SJSA1 (cell line): Measurements from ENCODE around the gene SMIM10. TPM values are rescaled to one million over a fixed set of nuclear protein-coding genes. Genes with fewer than 3 reads are reported as not detected.
A peak's percentile ranks its signal among the peaks of the same experiment; 100 is the strongest.
"Not testable (repeated sequence)": the region's sequence is repeated elsewhere in the genome, so short reads cannot be mapped to it uniquely, and the experiment has no call there.

Experiments used
- DNase-seq, 2 experiments: peaks; one replicate each; pipeline ENCODE4 v3.0.0-alpha.2; 2015 to 2020; ENCODE audit warnings: low spot score in 2 of 2, low read depth in 1 of 2
- H3K27ac ChIP-seq: fragments of 250-450 bp; sonication (Bioruptor Pico); 2 replicates; pipeline ENCODE4 v1.5.1; 2020; ENCODE audit warnings: mild to moderate bottlenecking, moderate library complexity
- H3K27me3 ChIP-seq: fragments of 250-450 bp; sonication (Bioruptor Pico); replicated peaks from 2 replicates; pipeline ENCODE4 v1.5.1; 2020; ENCODE audit warnings: mild to moderate bottlenecking, moderate library complexity
- H3K36me3 ChIP-seq: fragments of 250-450 bp; sonication (Bioruptor Pico); 2 replicates; pipeline ENCODE4 v1.5.1; 2020; ENCODE audit warnings: mild to moderate bottlenecking
- H3K4me1 ChIP-seq: fragments of 250-450 bp; sonication (Bioruptor Pico); replicated peaks from 2 replicates; pipeline ENCODE4 v1.6.1; 2021; ENCODE audit warnings: mild to moderate bottlenecking
- H3K4me3 ChIP-seq: fragments of 250-450 bp; sonication (Bioruptor Pico); 2 replicates; pipeline ENCODE4 v1.5.1; 2020; ENCODE audit warnings: mild to moderate bottlenecking
- H3K9me3 ChIP-seq: fragments of 250-450 bp; sonication (Bioruptor Pico); replicated peaks from 2 replicates; pipeline ENCODE4 v1.5.1; 2020; ENCODE audit warnings: mild to moderate bottlenecking
- total RNA-seq: library from RNA; depleted of rRNA; stranded (reverse); fragments of >200 nt; shearing (Covaris generic); gene quantifications from 2 replicates; pipeline ENCODE4 v1.2.3, GENCODE V29; 2014; rRNA removed

The SMIM10 gene
- total RNA-seq = 10.7 and 13.2 TPM in 2 replicates

DNA sequence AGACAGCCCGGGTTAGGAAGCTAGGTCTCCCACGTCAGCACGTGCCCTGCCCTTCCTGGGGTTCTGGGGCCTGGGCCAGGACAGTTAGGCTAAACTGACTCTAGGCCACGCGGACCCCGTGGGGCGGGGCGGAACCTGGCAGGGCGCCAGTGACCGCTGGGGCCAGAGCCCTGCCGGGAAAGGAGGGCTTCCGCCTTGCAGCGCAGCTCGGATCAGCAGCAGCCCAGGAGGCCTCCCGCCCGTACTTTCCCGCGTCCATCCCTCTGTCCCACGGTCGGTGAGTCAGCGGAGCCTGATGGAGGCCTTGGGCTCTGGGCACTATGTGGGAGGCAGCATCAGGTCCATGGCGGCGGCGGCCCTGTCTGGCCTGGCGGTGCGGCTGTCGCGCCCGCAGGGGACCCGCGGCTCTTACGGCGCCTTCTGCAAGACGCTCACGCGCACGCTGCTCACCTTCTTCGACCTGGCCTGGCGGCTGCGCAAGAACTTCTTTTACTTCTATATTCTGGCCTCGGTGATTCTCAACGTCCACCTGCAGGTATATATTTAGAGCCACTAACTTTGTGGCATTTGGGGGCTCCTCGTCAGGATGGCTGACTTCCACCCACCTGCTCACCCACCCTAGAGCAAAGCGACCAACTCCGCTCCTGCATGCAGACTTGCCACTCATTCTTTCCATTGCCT lies at the start of gene SMIM10:
Gene SMIM10 (plus strand): TSS at position 191 of the 681 bp plus-strand sequence. CDS start 105 bp downstream, at position 296.
- Histone ChIP-seq H3K27ac (peak within 1 kb of the TSS; percentile 86), H3K36me3 (no peaks in the 10 kb centered on the region), H3K9me3 (no peaks in the 10 kb centered on the region), H3K27me3 (no peaks in the 10 kb centered on the region), H3K4me3 (peak within 1 kb of the TSS; percentile 46), H3K4me1 (peaks cover 13% of the 10 kb centered on the region)
- peak; percentile 84 to 85 for DNase-seq

- H3K9me3 ChIP-seq, H3K27ac ChIP-seq, H3K36me3 ChIP-seq, DNase-seq, H3K4me3 ChIP-seq, H3K27me3 ChIP-seq: not testable (repeated sequence)
- peaks cover 15% of the 10 kb centered on the region for H3K4me1 ChIP-seq
These were observed 44.4 kb upstream of the SMIM10 start for GRCh38 chrX:134946364-134946763.

DNA sequence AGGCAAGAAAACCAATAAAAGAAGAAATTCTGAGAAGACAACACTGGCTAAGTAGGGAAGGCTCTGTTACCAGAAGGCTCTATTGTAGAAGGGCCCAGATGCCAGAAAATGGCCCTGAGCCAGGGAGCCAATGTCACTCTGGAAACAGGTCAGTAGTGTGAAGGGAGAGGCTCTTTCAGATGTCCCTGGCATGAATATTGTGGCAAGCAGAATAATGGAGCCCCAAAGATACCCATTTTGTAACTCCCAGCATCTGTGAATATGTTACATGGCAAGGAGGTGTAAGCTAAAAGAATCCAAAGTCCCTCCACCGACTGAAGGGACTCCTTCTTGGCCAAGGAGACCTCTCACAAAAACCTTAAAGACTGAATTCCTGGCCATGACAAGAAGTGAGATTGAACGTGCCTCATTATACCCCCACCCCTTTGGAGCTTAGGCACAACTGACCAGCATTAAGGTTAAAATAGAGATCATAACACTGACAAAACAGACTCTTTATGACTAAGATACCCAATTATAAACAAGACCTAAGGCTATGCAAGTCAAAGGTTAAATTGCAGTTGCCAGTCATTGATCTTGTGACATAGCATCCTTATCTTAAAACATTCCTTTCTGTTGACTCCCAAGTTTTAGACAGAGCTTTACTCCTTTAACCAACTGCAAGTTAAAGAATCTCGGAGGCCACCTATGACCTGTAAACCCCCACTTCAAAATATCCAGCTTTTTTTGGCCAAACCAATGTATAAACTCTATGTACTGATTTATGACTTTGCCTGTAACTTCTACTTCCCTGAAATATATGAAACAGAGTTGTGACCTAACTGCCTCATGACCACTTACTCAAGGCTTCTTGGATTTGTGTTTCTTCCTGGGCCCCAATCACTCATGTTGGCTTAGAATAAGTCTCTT lies 42.2 kb upstream of the SMIM10 start:
- Histone ChIP-seq H3K27me3 (no peaks in the 10 kb centered on the region), H3K4me1 (peaks cover 15% of the 10 kb centered on the region), H3K4me3 (no peak overlapping the region), H3K9me3 (no peaks in the 10 kb centered on the region), H3K27ac (peak overlapping the region; percentile 52), H3K36me3 (no peaks in the 10 kb centered on the region)
- DNase-seq = peak in 1 of 2 experiments; percentile 30

GRCh38 chrX:134949271-134949670 lies 41.5 kb upstream of the SMIM10 start:
- no peak overlapping the region for H3K4me3 ChIP-seq
- H3K9me3 ChIP-seq = no peaks in the 10 kb centered on the region
- peaks cover 15% of the 10 kb centered on the region for H3K4me1 ChIP-seq
- no peak for DNase-seq
- no peaks in the 10 kb centered on the region for H3K36me3 ChIP-seq
- peak overlapping the region; percentile 52 for H3K27ac ChIP-seq
- no peaks in the 10 kb centered on the region for H3K27me3 ChIP-seq

DNA sequence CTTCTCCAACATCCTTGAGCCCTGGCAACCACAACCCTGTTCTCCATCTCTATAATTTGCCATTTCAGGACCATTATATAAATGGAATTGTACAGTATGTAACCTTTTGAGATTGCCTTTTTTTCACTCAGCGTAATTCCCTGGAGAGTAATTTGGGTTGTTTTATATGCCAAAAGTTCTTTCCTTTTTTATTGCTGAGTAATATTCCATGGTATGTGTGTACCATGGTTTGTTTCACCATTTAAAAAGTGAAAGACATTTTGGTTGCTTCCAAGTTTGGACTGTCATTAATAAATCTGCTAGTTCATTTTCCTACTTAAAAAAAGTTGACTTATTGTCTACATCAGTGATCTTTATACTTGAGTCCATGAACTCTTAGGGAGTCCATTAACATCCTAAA lies 33.0 kb upstream of the SMIM10 start:
- H3K27ac ChIP-seq = no peak overlapping the region
- H3K36me3 ChIP-seq = no peaks in the 10 kb centered on the region
- DNase-seq = no peak
- H3K27me3 ChIP-seq = no peaks in the 10 kb centered on the region
- H3K4me1 ChIP-seq = no peaks in the 10 kb centered on the region
- H3K9me3 ChIP-seq = no peaks in the 10 kb centered on the region
- no peak overlapping the region for H3K4me3 ChIP-seq

DNA sequence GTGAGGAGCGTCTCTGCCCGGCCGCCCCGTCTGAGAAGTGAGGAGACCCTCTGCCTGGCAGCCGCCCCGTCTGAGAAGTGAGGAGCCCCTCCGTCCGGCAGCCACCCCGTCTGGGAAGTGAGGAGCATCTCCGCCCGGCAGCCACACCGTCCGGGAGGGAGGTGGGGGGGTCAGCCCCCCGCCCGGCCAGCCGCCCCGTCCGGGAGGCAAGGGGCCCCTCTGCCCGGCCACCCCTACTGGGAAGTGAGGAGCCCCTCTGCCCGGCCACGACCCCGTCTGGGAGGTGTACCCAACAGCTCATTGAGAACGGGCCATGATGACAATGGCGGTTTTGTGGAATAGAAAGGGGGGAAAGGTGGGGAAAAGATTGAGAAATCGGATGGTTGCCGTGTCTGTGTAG lies 30.4 kb upstream of the SMIM10 start:
- H3K9me3 ChIP-seq, DNase-seq, H3K36me3 ChIP-seq, H3K27ac ChIP-seq, H3K27me3 ChIP-seq, H3K4me1 ChIP-seq, H3K4me3 ChIP-seq: not testable (repeated sequence)

DNA sequence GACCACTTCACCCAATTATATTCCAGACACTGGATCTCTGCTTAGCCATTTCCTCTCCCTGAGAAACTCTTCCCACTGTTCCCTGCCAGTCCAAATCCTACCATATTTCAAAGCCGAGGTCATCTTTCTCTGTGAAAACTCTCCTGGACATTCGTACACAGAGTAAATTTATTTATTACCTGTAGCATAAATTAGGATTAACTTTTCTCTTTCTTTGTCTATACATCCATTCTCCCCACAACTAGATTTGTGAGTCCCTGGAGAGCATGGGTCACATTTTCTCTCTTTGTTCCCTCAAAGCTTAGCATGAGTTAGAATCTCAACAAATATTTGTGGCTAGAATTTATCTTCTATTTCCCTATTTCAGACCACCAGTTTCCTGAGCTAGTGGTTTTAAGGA lies 27.8 kb upstream of the SMIM10 start:
- no peaks in the 10 kb centered on the region for H3K36me3 ChIP-seq
- no peak for DNase-seq
- H3K27me3 ChIP-seq = no peaks in the 10 kb centered on the region
- no peaks in the 10 kb centered on the region for H3K9me3 ChIP-seq
- no peak overlapping the region for H3K4me3 ChIP-seq
- no peaks in the 10 kb centered on the region for H3K4me1 ChIP-seq
- H3K27ac ChIP-seq = no peak overlapping the region

DNA sequence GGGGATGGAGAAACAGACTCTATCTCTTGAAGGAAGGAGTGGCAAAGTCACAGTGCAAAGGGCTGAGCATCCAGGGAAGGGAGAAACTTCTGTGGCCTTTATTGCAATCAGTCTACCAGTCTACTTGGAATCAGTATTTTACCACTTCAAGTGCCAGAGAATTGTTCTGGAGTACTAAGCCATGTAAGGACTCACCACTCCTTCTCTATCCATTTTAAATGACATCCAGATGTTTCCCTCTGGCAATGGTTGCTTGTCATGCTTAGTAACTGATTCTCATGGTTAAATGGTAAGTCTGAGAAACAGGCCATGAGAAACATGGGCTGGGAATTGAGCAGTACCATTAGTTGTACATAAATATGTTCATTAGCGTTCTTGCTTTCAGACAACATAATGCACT lies 21.1 kb upstream of the SMIM10 start:
- DNase-seq = no peak
- Histone ChIP-seq H3K9me3 (no peaks in the 10 kb centered on the region), H3K27ac (no peak overlapping the region)

DNA sequence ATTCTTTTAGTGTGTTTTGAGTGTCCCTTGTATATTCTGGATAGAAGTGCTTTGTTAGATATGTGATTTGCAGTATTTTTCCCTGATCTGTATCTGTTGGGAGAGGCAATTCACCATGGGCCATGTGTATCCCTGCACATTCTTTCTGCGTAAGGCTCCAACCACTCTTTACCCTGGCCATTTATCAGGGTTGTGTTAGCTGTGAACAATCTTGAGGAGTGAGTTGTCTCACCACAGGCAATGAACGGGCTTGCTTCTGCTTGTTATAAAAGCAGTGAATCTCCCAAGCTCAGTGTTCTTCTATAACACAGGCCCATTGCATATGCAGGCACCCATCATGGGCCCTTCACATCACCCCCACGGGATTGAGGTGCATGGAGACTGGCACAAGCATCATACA lies 18.9 kb upstream of the SMIM10 start:
- Histone ChIP-seq H3K36me3 (no peaks in the 10 kb centered on the region), H3K9me3 (no peaks in the 10 kb centered on the region), H3K27me3 (no peaks in the 10 kb centered on the region), H3K4me3 (no peak overlapping the region), H3K4me1 (no peaks in the 10 kb centered on the region), H3K27ac (no peak overlapping the region)
- no peak for DNase-seq

More for the DNA sequence above, 21.1 kb upstream of the SMIM10 start:
- Histone ChIP-seq H3K27me3 (no peaks in the 10 kb centered on the region), H3K4me3 (no peak overlapping the region), H3K4me1 (no peaks in the 10 kb centered on the region), H3K36me3 (no peaks in the 10 kb centered on the region)

DNA sequence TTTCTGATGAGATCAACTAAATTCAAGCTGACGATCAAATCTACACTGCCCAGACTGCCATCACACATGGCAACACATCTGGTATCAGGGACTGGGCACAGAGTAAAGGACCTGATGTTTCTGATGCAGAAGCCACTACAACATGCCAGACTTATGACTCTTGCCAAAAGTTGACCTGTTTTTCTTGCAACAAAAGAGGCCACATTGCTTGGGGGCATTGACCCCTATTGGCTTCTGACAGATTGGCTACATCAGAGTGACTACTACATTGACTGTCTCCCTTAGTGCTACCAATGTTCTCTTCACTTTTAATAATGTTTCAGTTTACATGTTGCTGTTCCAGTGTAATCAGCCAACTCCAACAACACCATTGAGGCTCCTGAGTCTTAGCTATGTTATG lies 15.3 kb upstream of the SMIM10 start:
- Histone ChIP-seq H3K4me1 (peaks cover 4% of the 10 kb centered on the region; the same call in 1 of the 2 replicates), H3K9me3 (no peaks in the 10 kb centered on the region), H3K27me3 (no peaks in the 10 kb centered on the region), H3K36me3 (no peaks in the 10 kb centered on the region), H3K4me3 (no peak overlapping the region), H3K27ac (no peak overlapping the region)
- DNase-seq = no peak

DNA sequence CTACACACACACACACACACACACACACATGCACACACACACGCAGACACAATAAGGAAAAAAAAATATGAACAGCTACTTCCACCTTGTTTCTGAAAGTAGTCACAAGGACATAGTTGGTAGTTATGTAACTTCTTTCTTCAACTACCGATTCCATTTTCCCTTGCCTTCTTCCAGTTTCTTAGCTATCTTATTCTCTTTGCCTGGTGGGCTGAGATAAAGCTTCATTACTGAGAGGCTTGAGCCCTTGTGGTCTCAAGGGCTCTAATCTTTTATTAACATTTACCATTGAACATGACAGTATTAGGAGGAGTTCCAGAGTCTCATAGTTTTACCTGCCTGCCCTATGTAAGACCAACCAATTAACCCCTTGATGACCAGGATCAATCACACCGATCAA lies 8.9 kb upstream of the SMIM10 start:
- Histone ChIP-seq H3K36me3 (no peaks in the 10 kb centered on the region), H3K4me1 (peaks cover 8% of the 10 kb centered on the region; the same call in 1 of the 2 replicates), H3K4me3 (no peak overlapping the region), H3K9me3 (no peaks in the 10 kb centered on the region), H3K27me3 (no peaks in the 10 kb centered on the region), H3K27ac (no peak overlapping the region)
- no peak for DNase-seq

GRCh38 chrX:134982748-134983147 lies 8.0 kb upstream of the SMIM10 start:
- no peak for DNase-seq
- Histone ChIP-seq H3K4me1 (peaks cover 8% of the 10 kb centered on the region; the same call in 1 of the 2 replicates), H3K36me3 (no peaks in the 10 kb centered on the region), H3K9me3 (no peaks in the 10 kb centered on the region), H3K27ac (no peak overlapping the region), H3K27me3 (no peaks in the 10 kb centered on the region), H3K4me3 (no peak overlapping the region)

- DNase-seq = no peak
- Histone ChIP-seq H3K9me3 (no peaks in the 10 kb centered on the region), H3K4me3 (no peak overlapping the region), H3K27me3 (no peaks in the 10 kb centered on the region), H3K27ac (no peak overlapping the region), H3K4me1 (peaks cover 11% of the 10 kb centered on the region), H3K36me3 (no peaks in the 10 kb centered on the region)
These were observed 5.3 kb upstream of the SMIM10 start for GRCh38 chrX:134985479-134985878.

DNA sequence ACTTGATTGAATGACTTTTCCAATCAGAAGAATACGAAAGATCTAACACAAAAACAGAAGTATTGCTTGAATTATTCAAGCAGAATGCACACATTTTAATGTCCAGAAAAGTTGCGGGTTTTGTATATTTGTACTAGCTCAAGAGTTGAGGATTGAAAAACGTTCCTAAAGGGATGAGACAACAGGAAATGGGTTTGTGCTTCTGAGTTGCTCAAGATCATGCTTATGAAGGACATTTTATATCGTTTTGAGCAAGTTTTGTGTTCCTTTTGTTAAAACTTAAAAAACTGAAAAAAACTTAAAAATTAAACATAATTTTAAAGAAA lies 353 bp upstream of the SMIM10 start:
- peak overlapping the region; percentile 86 for H3K27ac ChIP-seq
- no peaks in the 10 kb centered on the region for H3K36me3 ChIP-seq
- H3K27me3 ChIP-seq = no peaks in the 10 kb centered on the region
- H3K4me3 ChIP-seq = peak overlapping the region; percentile 46
- no peaks in the 10 kb centered on the region for H3K9me3 ChIP-seq
- no peak for DNase-seq
- peaks cover 13% of the 10 kb centered on the region for H3K4me1 ChIP-seq
